Progenitor cell of endocrine pancreas (in vitro differentiated cells): Measurements from ENCODE around the gene PPP2R3B. TPM values are rescaled to one million over a fixed set of nuclear protein-coding genes. Genes with fewer than 3 reads are reported as not detected.

Experiments used
- DNase-seq: peaks from one replicate; pipeline ENCODE4 v3.0.0; 2021; ENCODE audit warnings: low spot score; ENCODE audit not compliant: unreplicated experiment
- H3K27ac Mint-ChIP-seq: 2 replicates; pipeline ENCODE4 v1.8.0; 2021; ENCODE audit warnings: mild to moderate bottlenecking, moderate library complexity, mixed read lengths
- H3K27me3 Mint-ChIP-seq: 2 replicates; pipeline ENCODE4 v1.8.0; 2021; ENCODE audit warnings: mixed read lengths
- H3K36me3 Mint-ChIP-seq: 2 replicates; pipeline ENCODE4 v1.8.0; 2022; ENCODE audit warnings: mixed read lengths; ENCODE audit not compliant: insufficient read depth
- H3K4me1 Mint-ChIP-seq: 2 replicates; pipeline ENCODE4 v1.8.0; 2021; ENCODE audit warnings: low read depth, mixed read lengths
- H3K4me3 Mint-ChIP-seq: 2 replicates; pipeline ENCODE4 v1.8.0; 2021; ENCODE audit warnings: low read depth, mild to moderate bottlenecking, moderate library complexity, mixed read lengths
- H3K9me3 Mint-ChIP-seq: 2 replicates; pipeline ENCODE4 v1.8.0; 2021; ENCODE audit warnings: low read depth, mixed read lengths
- CTCF ChIP-seq: fragments of 200-600 bp; sonication (generic); IDR thresholded peaks from one replicate; pipeline ENCODE4 v1.5.0; 2021; ENCODE audit warnings: antibody characterized with exemption, mild to moderate bottlenecking; ENCODE audit not compliant: unreplicated experiment
- total RNA-seq: library from RNA; stranded (reverse); gene quantifications from 2 replicates; pipeline ENCODE4 v1.2.1, GENCODE V29; 2021

The PPP2R3B gene
- total RNA-seq, 1 donor from 2014 or later = 72.6 TPM

GRCh38 chrX:350148-350533 is 36.6 kb downstream of the PPP2R3B start:
- Mint-ChIP-seq H3K36me3 (peaks cover 28% of the 10 kb centered on the region), H3K9me3 (peaks cover 3% of the 10 kb centered on the region), H3K27me3 (no peaks in the 10 kb centered on the region), H3K4me1 (peaks cover 4% of the 10 kb centered on the region), H3K4me3 (no peak overlapping the region), H3K27ac (peak overlapping the region; percentile 62)
- DNase-seq = no peak
- no peak for TF ChIP-seq CTCF

- TF ChIP-seq CTCF = no peak
These were observed 37.0 kb downstream of the PPP2R3B start for GRCh38 chrX:349702-350101.

GRCh38 chrX:349196-349595 is 37.5 kb downstream of the PPP2R3B start:
- H3K36me3 Mint-ChIP-seq = peaks cover 34% of the 10 kb centered on the region
- no peak for TF ChIP-seq CTCF
- peaks cover 3% of the 10 kb centered on the region for H3K9me3 Mint-ChIP-seq
- no peak for DNase-seq
- H3K4me3 Mint-ChIP-seq = no peak overlapping the region
- no peak overlapping the region for H3K27ac Mint-ChIP-seq
- H3K4me1 Mint-ChIP-seq = peaks cover 4% of the 10 kb centered on the region
- no peaks in the 10 kb centered on the region for H3K27me3 Mint-ChIP-seq

More at GRCh38 chrX:349702-350101, 37.0 kb downstream of the PPP2R3B start:
- peaks cover 3% of the 10 kb centered on the region for H3K9me3 Mint-ChIP-seq
- H3K27ac Mint-ChIP-seq = peak overlapping the region; percentile 62
- peaks cover 4% of the 10 kb centered on the region for H3K4me1 Mint-ChIP-seq
- no peak for DNase-seq
- peaks cover 31% of the 10 kb centered on the region for H3K36me3 Mint-ChIP-seq
- H3K27me3 Mint-ChIP-seq = no peaks in the 10 kb centered on the region
- no peak overlapping the region for H3K4me3 Mint-ChIP-seq

- DNase-seq = no peak
- H3K27me3 Mint-ChIP-seq = no peaks in the 10 kb centered on the region
- no peak overlapping the region for H3K4me3 Mint-ChIP-seq
- H3K9me3 Mint-ChIP-seq = peaks cover 3% of the 10 kb centered on the region
- H3K4me1 Mint-ChIP-seq = peaks cover 4% of the 10 kb centered on the region
- TF ChIP-seq CTCF = no peak
- peak overlapping the region; percentile 88 for H3K27ac Mint-ChIP-seq
- peaks cover 34% of the 10 kb centered on the region for H3K36me3 Mint-ChIP-seq
These were observed 38.1 kb downstream of the PPP2R3B start for GRCh38 chrX:348461-349117.

- Mint-ChIP-seq H3K27ac (no peak overlapping the region), H3K9me3 (peaks cover 3% of the 10 kb centered on the region), H3K4me3 (no peak overlapping the region), H3K4me1 (peaks cover 4% of the 10 kb centered on the region), H3K27me3 (no peaks in the 10 kb centered on the region), H3K36me3 (peaks cover 32% of the 10 kb centered on the region)
- no peak for TF ChIP-seq CTCF
- no peak for DNase-seq
These were observed 39.2 kb downstream of the PPP2R3B start for GRCh38 chrX:347351-348117.
